ENCODE results near the gene EFHC1. TPM values are rescaled to one million over a fixed set of nuclear protein-coding genes. Genes with fewer than 3 reads are reported as not detected.

EFHC1 gene
- total and polyA plus RNA-seq, 4 donors = 43.5 to 76.0 (median 44.3) TPM

- Histone ChIP-seq H3K36me3 (ENCODE audit: control insufficient read depth, insufficient read depth, low read length) (no peaks in the 10 kb centered on the region), H3K4me3 (ENCODE audit: low read depth, low read length) (no peak overlapping the region), H3K4me1 (ENCODE audit: control insufficient read depth, insufficient read depth, low read length) (peaks cover 8% of the 10 kb centered on the region), H3K27me3 (ENCODE audit: control insufficient read depth, insufficient read depth, low read length) (no peaks in the 10 kb centered on the region), H3K27ac (ENCODE audit: low read depth, low read length) (no peak overlapping the region), H3K9me3 (ENCODE audit: control insufficient read depth, insufficient read depth, low read length) (no peaks in the 10 kb centered on the region)
- no peak for DNase-seq (ENCODE audit: low read depth in 4 of 6, low spot score in 6 of 6)
- no CpG with 5 or more reads among the region's 4 CpGs for whole genome bisulfite sequencing (ENCODE audit: insufficient coverage)
These were observed 25.9 kb upstream of the EFHC1 start for GRCh38 chr6:52394251-52394666.

- Histone ChIP-seq H3K36me3 (ENCODE audit: control insufficient read depth, insufficient read depth, low read length) (no peaks in the 10 kb centered on the region), H3K4me1 (ENCODE audit: control insufficient read depth, insufficient read depth, low read length) (peaks cover 5% of the 10 kb centered on the region), H3K27ac (ENCODE audit: low read depth, low read length) (no peak overlapping the region), H3K4me3 (ENCODE audit: low read depth, low read length) (no peak overlapping the region), H3K27me3 (ENCODE audit: control insufficient read depth, insufficient read depth, low read length) (no peaks in the 10 kb centered on the region), H3K9me3 (ENCODE audit: control insufficient read depth, insufficient read depth, low read length) (no peaks in the 10 kb centered on the region)
- WGBS (ENCODE audit: insufficient coverage) = 88% methylated on average over 2 of the region's 2 CpGs
- DNase-seq (ENCODE audit: low read depth in 4 of 6, low spot score in 6 of 6) = no peak
These were observed 24.2 kb upstream of the EFHC1 start for GRCh38 chr6:52395969-52396368.

GRCh38 chr6:52399511-52400312 lies 20.4 kb upstream of the EFHC1 start:
- H3K27me3 ChIP-seq (ENCODE audit: control insufficient read depth, insufficient read depth, low read length) = no peaks in the 10 kb centered on the region
- WGBS (ENCODE audit: insufficient coverage) = 0% methylated on average over 2 of the region's 3 CpGs
- H3K4me1 ChIP-seq (ENCODE audit: control insufficient read depth, insufficient read depth, low read length) = no peaks in the 10 kb centered on the region
- H3K4me3 ChIP-seq (ENCODE audit: low read depth, low read length) = no peak overlapping the region
- H3K36me3 ChIP-seq (ENCODE audit: control insufficient read depth, insufficient read depth, low read length) = peaks cover 16% of the 10 kb centered on the region
- H3K9me3 ChIP-seq (ENCODE audit: control insufficient read depth, insufficient read depth, low read length) = no peaks in the 10 kb centered on the region
- no peak overlapping the region for H3K27ac ChIP-seq (ENCODE audit: low read depth, low read length)
- DNase-seq (ENCODE audit: low read depth in 4 of 6, low spot score in 6 of 6) = peak in 2 of 6 donors; percentile 68 to 71

DNA sequence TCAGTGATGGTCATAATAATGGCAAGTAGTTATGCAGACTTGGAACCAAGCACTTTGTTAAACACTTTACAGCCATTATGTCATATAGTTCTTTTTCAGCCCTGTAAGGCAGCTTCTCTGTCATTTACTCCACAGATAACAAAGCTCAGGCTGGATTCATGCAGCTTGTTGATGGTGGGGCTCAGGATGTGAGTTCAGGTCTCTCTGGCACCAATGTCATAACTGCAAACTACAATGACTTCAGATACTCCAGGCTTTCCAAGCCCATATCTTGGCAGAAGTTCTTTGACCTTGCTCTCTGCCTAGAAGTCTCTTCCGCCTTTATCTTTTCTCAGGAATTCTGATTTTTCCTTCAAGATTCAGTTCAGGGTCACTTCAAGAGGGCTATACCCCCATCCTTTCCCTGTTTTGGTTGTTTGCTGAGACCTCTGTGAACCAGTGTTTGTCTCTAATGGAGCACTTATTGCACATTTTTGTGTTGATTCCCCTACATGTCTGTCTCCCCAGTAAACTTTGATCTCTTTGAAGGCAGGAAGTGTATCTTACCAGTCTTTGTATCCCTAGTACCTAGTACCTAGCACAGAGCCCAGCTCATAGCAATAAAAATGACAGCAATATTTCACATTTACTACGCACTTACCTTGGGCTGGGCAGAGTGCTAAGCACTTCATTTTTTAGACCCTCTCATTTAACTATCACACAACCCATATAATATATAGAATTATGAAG lies 19.7 kb upstream of the EFHC1 start:
- DNase-seq (ENCODE audit: low read depth in 4 of 6, low spot score in 6 of 6) = no peak
- Histone ChIP-seq H3K27me3 (ENCODE audit: control insufficient read depth, insufficient read depth, low read length) (no peaks in the 10 kb centered on the region), H3K9me3 (ENCODE audit: control insufficient read depth, insufficient read depth, low read length) (no peaks in the 10 kb centered on the region), H3K4me1 (ENCODE audit: control insufficient read depth, insufficient read depth, low read length) (no peaks in the 10 kb centered on the region), H3K36me3 (ENCODE audit: control insufficient read depth, insufficient read depth, low read length) (peaks cover 19% of the 10 kb centered on the region), H3K4me3 (ENCODE audit: low read depth, low read length) (no peak overlapping the region), H3K27ac (ENCODE audit: low read depth, low read length) (no peak overlapping the region)
- 67% methylated on average over 1 of the region's 2 CpGs for WGBS (ENCODE audit: insufficient coverage)

DNA sequence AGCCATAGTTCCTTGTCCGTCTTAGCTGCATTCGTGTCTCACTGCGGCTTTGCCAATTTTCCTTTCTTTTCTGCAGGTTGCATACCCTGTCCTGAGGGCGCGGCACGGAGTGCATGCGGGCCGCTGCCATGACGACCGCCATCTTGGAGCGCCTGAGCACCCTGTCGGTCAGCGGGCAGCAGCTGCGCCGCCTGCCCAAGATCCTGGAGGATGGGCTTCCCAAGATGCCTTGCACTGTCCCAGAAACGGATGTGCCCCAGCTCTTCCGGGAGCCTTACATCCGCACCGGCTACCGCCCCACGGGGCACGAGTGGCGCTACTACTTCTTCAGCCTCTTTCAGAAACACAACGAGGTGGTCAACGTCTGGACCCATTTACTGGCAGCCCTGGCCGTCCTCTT lies 17.1 kb upstream of the EFHC1 start:
- no peak overlapping the region for H3K4me3 ChIP-seq (ENCODE audit: low read depth, low read length)
- DNase-seq (ENCODE audit: low read depth in 4 of 6, low spot score in 6 of 6) = no peak
- WGBS (ENCODE audit: insufficient coverage) = 96% methylated on average over 26 of the region's 26 CpGs
- H3K27ac ChIP-seq (ENCODE audit: low read depth, low read length) = no peak overlapping the region
- peaks cover 19% of the 10 kb centered on the region for H3K36me3 ChIP-seq (ENCODE audit: control insufficient read depth, insufficient read depth, low read length)
- H3K4me1 ChIP-seq (ENCODE audit: control insufficient read depth, insufficient read depth, low read length) = no peaks in the 10 kb centered on the region
- H3K27me3 ChIP-seq (ENCODE audit: control insufficient read depth, insufficient read depth, low read length) = no peaks in the 10 kb centered on the region
- H3K9me3 ChIP-seq (ENCODE audit: control insufficient read depth, insufficient read depth, low read length) = no peaks in the 10 kb centered on the region

DNA sequence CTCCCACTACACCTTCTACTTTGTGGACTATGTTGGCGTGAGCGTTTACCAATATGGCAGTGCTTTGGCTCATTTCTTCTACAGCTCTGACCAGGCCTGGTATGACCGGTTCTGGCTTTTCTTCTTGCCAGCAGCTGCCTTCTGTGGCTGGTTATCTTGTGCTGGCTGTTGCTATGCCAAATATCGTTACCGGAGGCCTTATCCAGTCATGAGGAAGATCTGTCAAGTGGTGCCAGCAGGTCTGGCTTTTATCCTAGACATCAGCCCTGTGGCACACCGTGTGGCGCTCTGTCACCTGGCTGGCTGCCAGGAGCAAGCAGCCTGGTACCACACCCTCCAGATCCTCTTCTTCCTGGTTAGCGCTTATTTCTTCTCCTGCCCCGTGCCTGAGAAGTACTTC lies 16.5 kb upstream of the EFHC1 start:
- Histone ChIP-seq H3K4me1 (ENCODE audit: control insufficient read depth, insufficient read depth, low read length) (no peaks in the 10 kb centered on the region), H3K36me3 (ENCODE audit: control insufficient read depth, insufficient read depth, low read length) (peaks cover 19% of the 10 kb centered on the region), H3K9me3 (ENCODE audit: control insufficient read depth, insufficient read depth, low read length) (no peaks in the 10 kb centered on the region), H3K27me3 (ENCODE audit: control insufficient read depth, insufficient read depth, low read length) (no peaks in the 10 kb centered on the region), H3K4me3 (ENCODE audit: low read depth, low read length) (no peak overlapping the region), H3K27ac (ENCODE audit: low read depth, low read length) (no peak overlapping the region)
- 68% methylated on average over 9 of the region's 9 CpGs for WGBS (ENCODE audit: insufficient coverage)
- DNase-seq (ENCODE audit: low read depth in 4 of 6, low spot score in 6 of 6) = no peak

- no peak overlapping the region for H3K4me3 ChIP-seq (ENCODE audit: low read depth, low read length)
- no peaks in the 10 kb centered on the region for H3K27me3 ChIP-seq (ENCODE audit: control insufficient read depth, insufficient read depth, low read length)
- no peaks in the 10 kb centered on the region for H3K9me3 ChIP-seq (ENCODE audit: control insufficient read depth, insufficient read depth, low read length)
- H3K36me3 ChIP-seq (ENCODE audit: control insufficient read depth, insufficient read depth, low read length) = peaks cover 19% of the 10 kb centered on the region
- WGBS (ENCODE audit: insufficient coverage) = no CpG with 5 or more reads among the region's 1 CpG
- H3K4me1 ChIP-seq (ENCODE audit: control insufficient read depth, insufficient read depth, low read length) = no peaks in the 10 kb centered on the region
- H3K27ac ChIP-seq (ENCODE audit: low read depth, low read length) = no peak overlapping the region
- no peak for DNase-seq (ENCODE audit: low read depth in 4 of 6, low spot score in 6 of 6)
These were observed 14.9 kb upstream of the EFHC1 start for GRCh38 chr6:52405243-52405642.

GRCh38 chr6:52407467-52407866 lies 12.7 kb upstream of the EFHC1 start:
- Histone ChIP-seq H3K27me3 (ENCODE audit: control insufficient read depth, insufficient read depth, low read length) (no peaks in the 10 kb centered on the region), H3K4me3 (ENCODE audit: low read depth, low read length) (no peak overlapping the region), H3K27ac (ENCODE audit: low read depth, low read length) (no peak overlapping the region), H3K9me3 (ENCODE audit: control insufficient read depth, insufficient read depth, low read length) (no peaks in the 10 kb centered on the region), H3K4me1 (ENCODE audit: control insufficient read depth, insufficient read depth, low read length) (no peaks in the 10 kb centered on the region), H3K36me3 (ENCODE audit: control insufficient read depth, insufficient read depth, low read length) (peaks cover 19% of the 10 kb centered on the region)
- peak in 2 of 6 donors; percentile 53 to 79 for DNase-seq (ENCODE audit: low read depth in 4 of 6, low spot score in 6 of 6)

DNA sequence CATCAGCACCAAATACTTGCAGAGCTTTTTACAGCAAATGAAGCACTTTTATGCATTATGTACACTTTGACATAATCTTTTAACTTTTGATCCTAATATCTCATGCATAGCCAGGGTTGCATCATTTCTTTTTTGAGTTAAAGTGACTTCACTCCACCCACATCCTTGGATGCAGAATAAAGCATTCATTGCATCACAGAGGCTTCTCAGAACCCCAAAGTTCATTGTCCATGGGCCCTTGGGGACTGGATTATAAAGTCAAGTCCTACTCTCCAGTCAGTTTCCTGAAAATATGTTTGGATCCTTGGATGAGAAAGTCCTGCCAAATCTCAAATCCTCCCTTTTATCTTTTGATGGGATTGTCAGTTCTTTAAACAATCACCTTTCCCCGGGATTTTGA lies 10.6 kb upstream of the EFHC1 start:
- no peaks in the 10 kb centered on the region for H3K27me3 ChIP-seq (ENCODE audit: control insufficient read depth, insufficient read depth, low read length)
- H3K4me1 ChIP-seq (ENCODE audit: control insufficient read depth, insufficient read depth, low read length) = no peaks in the 10 kb centered on the region
- no peak overlapping the region for H3K4me3 ChIP-seq (ENCODE audit: low read depth, low read length)
- peaks cover 3% of the 10 kb centered on the region for H3K36me3 ChIP-seq (ENCODE audit: control insufficient read depth, insufficient read depth, low read length)
- H3K27ac ChIP-seq (ENCODE audit: low read depth, low read length) = peak overlapping the region; percentile 40
- no peaks in the 10 kb centered on the region for H3K9me3 ChIP-seq (ENCODE audit: control insufficient read depth, insufficient read depth, low read length)
- no peak for DNase-seq (ENCODE audit: low read depth in 4 of 6, low spot score in 6 of 6)
- no CpG with 5 or more reads among the region's 1 CpG for WGBS (ENCODE audit: insufficient coverage)

GRCh38 chr6:52410979-52411378 lies 9.2 kb upstream of the EFHC1 start:
- no peak overlapping the region for H3K4me3 ChIP-seq (ENCODE audit: low read depth, low read length)
- no peaks in the 10 kb centered on the region for H3K4me1 ChIP-seq (ENCODE audit: control insufficient read depth, insufficient read depth, low read length)
- DNase-seq (ENCODE audit: low read depth in 4 of 6, low spot score in 6 of 6) = no peak
- H3K27ac ChIP-seq (ENCODE audit: low read depth, low read length) = no peak overlapping the region
- H3K9me3 ChIP-seq (ENCODE audit: control insufficient read depth, insufficient read depth, low read length) = no peaks in the 10 kb centered on the region
- H3K36me3 ChIP-seq (ENCODE audit: control insufficient read depth, insufficient read depth, low read length) = no peaks in the 10 kb centered on the region
- H3K27me3 ChIP-seq (ENCODE audit: control insufficient read depth, insufficient read depth, low read length) = no peaks in the 10 kb centered on the region
